Tibial nerve (tissue), 4 donors: ENCODE data around the gene TRIM10. TPM values are rescaled to one million over a fixed set of nuclear protein-coding genes. Genes with fewer than 3 reads are reported as not detected.
"Not testable (repeated sequence)": the region's sequence is repeated elsewhere in the genome, so short reads cannot be mapped to it uniquely, and the experiment has no call there.

Experiments used
- DNase-seq, 2 donors: peaks; one replicate each; pipeline ENCODE4 v3.0.0-alpha.2; 2019; ENCODE audit warnings: low spot score in 2 of 2
- H3K27ac ChIP-seq, 4 donors: fragments of 200-600 bp; sonication (generic) in 3 of 4; one replicate each; pipeline ENCODE4 v1.5.1; 2017 to 2019; ENCODE audit warnings: mild to moderate bottlenecking in 1 of 4
- H3K27me3 ChIP-seq, 2 donors: fragments of 200-600 bp; sonication (generic) in 1 of 2; one replicate each; pipeline versions ENCODE4 v1.5.1 to v1.6.0; 2017 to 2019
- H3K36me3 ChIP-seq, 3 donors: fragments of 200-600 bp; sonication (generic); one replicate each; pipeline ENCODE4 v1.5.1; 2018 to 2019
- H3K4me1 ChIP-seq, 4 donors: fragments of 200-600 bp; sonication (generic) in 3 of 4; one replicate each; pipeline ENCODE4 v1.5.1; 2017 to 2019
- H3K4me3 ChIP-seq, 4 donors: fragments of 200-600 bp; sonication (generic) in 3 of 4; one replicate each; pipeline ENCODE4 v1.5.1; 2017 to 2019; ENCODE audit warnings: mild to moderate bottlenecking in 1 of 4, moderate library complexity in 1 of 4
- H3K9me3 ChIP-seq, 4 donors: fragments of 200-600 bp; sonication (generic) in 3 of 4; one replicate each; pipeline ENCODE4 v1.5.1; 2017 to 2019
- EP300 ChIP-seq, 2 donors: sonication (generic); formaldehyde crosslinking; IDR thresholded peaks; one replicate each; pipeline ENCODE4 v1.6.1; 2017; ENCODE audit warnings: antibody characterized with exemption in 2 of 2, mild to moderate bottlenecking in 1 of 2
- POLR2A ChIP-seq, 2 donors: fragments of 450-650 bp; IDR thresholded peaks; one replicate each; pipeline ENCODE4 v1.6.1; 2017; ENCODE audit warnings: antibody characterized with exemption in 2 of 2, mild to moderate bottlenecking in 2 of 2, moderate library complexity in 2 of 2
- WGBS, 2 donors: methylation state at CpG; one replicate each; pipeline ENCODE4 v1.1.5; 2018; 5-methylcytosine and 5-hydroxymethylcytosine counted together
- total RNA-seq, 4 donors: library from RNA; depleted of rRNA; stranded (reverse); fragments of >200 nt; gene quantifications; one replicate each; pipeline ENCODE4 v1.1.0, GENCODE V29; 2016
- TF ChIP-seq, protein P1 (sequence below), 5 experiments: fragments of 200-600 bp in 3 of 5; fragments of 450-650 bp in 2 of 5; sonication (generic) in 3 of 5; IDR thresholded peaks; one replicate each; pipeline ENCODE4 v1.5.1; 2016 to 2019; ENCODE audit warnings: antibody characterized with exemption in 5 of 5, mild to moderate bottlenecking in 3 of 5, moderate library complexity in 2 of 5

The TRIM10 gene
- total RNA-seq, 4 donors from 2014 or later = not detected

DNA sequence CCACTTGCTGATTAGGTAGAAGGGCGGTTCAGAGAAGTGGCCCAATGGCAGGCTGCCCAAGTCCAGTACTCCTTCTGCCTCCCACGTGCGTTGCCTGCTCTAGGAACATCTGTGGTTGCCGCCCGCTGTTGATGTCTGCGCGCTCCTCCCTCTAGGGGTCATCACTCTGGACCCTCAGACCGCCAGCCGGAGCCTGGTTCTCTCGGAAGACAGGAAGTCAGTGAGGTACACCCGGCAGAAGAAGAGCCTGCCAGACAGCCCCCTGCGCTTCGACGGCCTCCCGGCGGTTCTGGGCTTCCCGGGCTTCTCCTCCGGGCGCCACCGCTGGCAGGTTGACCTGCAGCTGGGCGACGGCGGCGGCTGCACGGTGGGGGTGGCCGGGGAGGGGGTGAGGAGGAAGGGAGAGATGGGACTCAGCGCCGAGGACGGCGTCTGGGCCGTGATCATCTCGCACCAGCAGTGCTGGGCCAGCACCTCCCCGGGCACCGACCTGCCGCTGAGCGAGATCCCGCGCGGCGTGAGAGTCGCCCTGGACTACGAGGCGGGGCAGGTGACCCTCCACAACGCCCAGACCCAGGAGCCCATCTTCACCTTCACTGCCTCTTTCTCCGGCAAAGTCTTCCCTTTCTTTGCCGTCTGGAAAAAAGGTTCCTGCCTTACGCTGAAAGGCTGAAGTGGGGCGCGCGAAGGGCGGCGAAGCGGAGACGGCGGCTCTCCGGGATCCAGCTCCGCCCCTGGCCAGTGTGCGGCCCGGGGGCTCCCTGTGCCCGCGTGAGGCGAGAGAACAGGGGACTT is 10.9 kb upstream of the TRIM10 start:
- H3K9me3 ChIP-seq = no peaks in the 10 kb centered on the region
- peaks cover 0 to 12% (median 0%) of the 10 kb centered on the region in 4 donors for H3K4me1 ChIP-seq
- peaks cover 0 to 88% of the 10 kb centered on the region in 2 donors for H3K27me3 ChIP-seq
- no peak overlapping the region for H3K27ac ChIP-seq
- DNase-seq = no peak
- no peaks in the 10 kb centered on the region for H3K36me3 ChIP-seq
- TF ChIP-seq EP300 (IDR thresholded peaks at IDR 0.05) (no peak), POLR2A (IDR thresholded peaks at IDR 0.05) (no peak)
- TF ChIP-seq, protein P1, sequence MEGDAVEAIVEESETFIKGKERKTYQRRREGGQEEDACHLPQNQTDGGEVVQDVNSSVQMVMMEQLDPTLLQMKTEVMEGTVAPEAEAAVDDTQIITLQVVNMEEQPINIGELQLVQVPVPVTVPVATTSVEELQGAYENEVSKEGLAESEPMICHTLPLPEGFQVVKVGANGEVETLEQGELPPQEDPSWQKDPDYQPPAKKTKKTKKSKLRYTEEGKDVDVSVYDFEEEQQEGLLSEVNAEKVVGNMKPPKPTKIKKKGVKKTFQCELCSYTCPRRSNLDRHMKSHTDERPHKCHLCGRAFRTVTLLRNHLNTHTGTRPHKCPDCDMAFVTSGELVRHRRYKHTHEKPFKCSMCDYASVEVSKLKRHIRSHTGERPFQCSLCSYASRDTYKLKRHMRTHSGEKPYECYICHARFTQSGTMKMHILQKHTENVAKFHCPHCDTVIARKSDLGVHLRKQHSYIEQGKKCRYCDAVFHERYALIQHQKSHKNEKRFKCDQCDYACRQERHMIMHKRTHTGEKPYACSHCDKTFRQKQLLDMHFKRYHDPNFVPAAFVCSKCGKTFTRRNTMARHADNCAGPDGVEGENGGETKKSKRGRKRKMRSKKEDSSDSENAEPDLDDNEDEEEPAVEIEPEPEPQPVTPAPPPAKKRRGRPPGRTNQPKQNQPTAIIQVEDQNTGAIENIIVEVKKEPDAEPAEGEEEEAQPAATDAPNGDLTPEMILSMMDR (IDR thresholded peaks at IDR 0.05) = no peak
- H3K4me3 ChIP-seq = no peak overlapping the region
- 3 to 6% methylated on average over 60 to 61 of the region's 62 CpGs for WGBS, 2 donors

DNA sequence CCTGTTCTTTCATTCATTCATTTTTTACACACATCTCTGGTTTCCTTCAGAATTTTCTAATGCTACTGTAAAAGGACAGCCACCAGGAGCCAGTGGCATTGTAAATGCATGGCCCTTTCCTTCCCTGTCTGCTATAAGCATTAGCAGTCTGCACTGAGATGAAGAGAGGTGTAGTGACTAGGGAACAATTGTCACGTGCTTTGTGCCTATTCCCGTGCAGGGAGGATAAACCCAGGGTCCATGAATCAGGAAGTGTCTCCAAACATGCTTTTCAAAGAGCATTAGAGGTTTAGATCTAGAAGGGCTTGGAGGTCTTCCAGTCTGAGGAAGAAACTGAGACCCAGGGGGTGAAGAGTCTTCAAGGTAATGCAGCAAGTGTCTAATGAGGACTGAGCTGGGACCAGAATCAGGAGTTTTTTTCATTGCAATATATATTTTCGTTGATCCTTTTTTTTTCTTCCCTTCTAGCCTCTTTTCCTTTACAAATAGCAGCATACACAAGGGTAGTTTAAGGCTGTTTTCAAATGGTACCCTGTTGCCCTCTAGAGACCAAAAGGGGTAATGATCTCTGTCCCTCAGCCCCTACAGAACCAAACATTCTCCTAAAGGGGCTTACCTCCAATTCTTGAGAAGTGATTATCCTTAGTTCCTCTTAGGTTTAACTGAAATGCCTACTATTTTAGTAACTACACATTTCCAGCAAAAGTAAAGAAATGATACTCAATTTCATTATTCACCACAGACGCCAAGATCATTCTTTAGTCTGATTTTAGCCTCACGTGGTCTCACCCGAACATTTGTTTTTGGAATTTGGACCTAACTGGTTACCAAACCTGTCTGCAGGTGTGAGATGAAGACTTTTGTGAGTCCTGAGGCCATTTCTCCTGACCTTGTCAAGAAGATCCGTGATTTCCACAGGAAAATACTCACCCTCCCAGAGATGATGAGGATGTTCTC is 8.9 kb upstream of the TRIM10 start:
- no peak for TF ChIP-seq POLR2A (IDR thresholded peaks at IDR 0.05)
- TF ChIP-seq, protein P1 (IDR thresholded peaks at IDR 0.05) = peak; percentile 45 to 72 (median 62)
- no peak overlapping the region for H3K27ac ChIP-seq
- whole genome bisulfite sequencing, 2 donors = 25 to 35% methylated on average over 7 of the region's 7 CpGs
- no peak for DNase-seq
- H3K9me3 ChIP-seq = no peaks in the 10 kb centered on the region
- no peak overlapping the region for H3K4me3 ChIP-seq
- H3K36me3 ChIP-seq = no peaks in the 10 kb centered on the region
- H3K4me1 ChIP-seq = peaks cover 0 to 12% (median 0%) of the 10 kb centered on the region in 4 donors
- H3K27me3 ChIP-seq = peaks cover 0 to 73% of the 10 kb centered on the region in 2 donors

DNA sequence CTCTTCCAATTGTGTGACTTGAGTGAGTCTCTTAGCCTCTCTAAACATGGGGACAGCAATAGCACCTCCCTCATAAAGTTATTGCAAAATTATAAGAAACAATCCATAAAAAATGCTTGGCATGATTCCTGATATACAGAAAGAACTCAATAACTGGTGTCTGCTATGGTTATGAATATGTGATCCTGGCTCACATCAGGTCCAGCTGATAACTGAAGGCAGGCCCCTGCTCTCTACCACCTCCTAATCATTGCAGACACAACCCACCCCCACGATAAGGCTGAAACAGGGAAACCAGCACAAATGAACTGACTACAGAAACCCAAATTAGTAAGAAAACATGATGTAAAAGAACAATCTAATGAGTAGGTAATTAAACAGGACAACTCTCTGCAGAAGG is 7.7 kb upstream of the TRIM10 start:
- H3K4me3 ChIP-seq = no peak overlapping the region
- no peaks in the 10 kb centered on the region for H3K9me3 ChIP-seq
- no peak for DNase-seq
- peaks cover 0 to 12% (median 0%) of the 10 kb centered on the region in 4 donors for H3K4me1 ChIP-seq
- H3K36me3 ChIP-seq = no peaks in the 10 kb centered on the region
- TF ChIP-seq, protein P1 (IDR thresholded peaks at IDR 0.05) = no peak
- H3K27ac ChIP-seq = no peak overlapping the region
- H3K27me3 ChIP-seq = peaks cover 0 to 63% of the 10 kb centered on the region in 2 donors
- WGBS, 2 donors = 66 to 68% methylated on average over 1 of the region's 1 CpG

DNA sequence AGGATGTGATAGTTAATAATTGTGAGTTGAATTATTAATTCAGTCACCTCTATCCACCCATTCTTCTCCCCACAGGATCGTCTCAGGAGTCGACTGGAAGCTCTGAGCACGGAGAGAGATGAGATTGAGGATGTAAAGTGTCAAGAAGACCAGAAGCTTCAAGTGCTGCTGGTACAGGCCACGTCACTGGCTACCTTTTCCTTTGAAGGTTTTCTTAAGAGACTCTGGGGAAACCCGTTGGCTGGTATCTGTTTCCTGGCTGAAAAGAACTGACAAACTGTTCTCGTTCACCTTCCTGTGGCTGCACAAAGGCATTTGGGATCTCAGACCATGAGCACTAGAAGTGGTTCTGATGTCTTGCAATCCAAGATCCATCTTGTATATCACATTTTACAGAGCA is 6.1 kb upstream of the TRIM10 start:
- no peak overlapping the region for H3K4me3 ChIP-seq
- peaks cover 0 to 50% of the 10 kb centered on the region in 2 donors for H3K27me3 ChIP-seq
- 71 to 82% methylated on average over 6 of the region's 6 CpGs for WGBS, 2 donors

DNA sequence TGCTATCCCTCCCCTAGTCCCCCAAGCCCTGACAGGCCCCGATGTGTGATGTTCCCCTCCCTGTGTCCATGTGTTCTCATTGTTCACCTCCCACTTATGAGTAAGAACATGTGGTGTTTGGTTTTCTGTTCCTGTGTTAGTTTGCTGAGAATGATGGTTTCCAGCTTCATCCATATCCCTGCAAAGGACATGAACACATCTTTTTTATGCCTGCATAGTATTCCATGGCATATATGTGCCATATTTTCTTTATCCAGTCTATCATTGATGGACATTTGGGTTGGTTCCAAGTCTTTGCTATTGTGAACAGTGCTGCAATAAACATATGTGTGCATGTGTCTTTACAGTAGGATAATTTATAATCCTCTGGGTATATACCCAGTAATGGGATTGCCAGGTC is 4.2 kb upstream of the TRIM10 start:
- not testable (repeated sequence) for H3K4me1 ChIP-seq, H3K27ac ChIP-seq, H3K36me3 ChIP-seq, H3K9me3 ChIP-seq, H3K4me3 ChIP-seq, DNase-seq
- WGBS, 2 donors = 97 to 100% methylated on average over 1 of the region's 1 CpG
- H3K27me3 ChIP-seq = peaks cover 0 to 31% of the 10 kb centered on the region in 2 donors

More for the DNA sequence above, 6.1 kb upstream of the TRIM10 start:
- H3K27ac ChIP-seq = no peak overlapping the region
- H3K36me3 ChIP-seq = no peaks in the 10 kb centered on the region
- no peak for TF ChIP-seq EP300 (IDR thresholded peaks at IDR 0.05)
- TF ChIP-seq, protein P1 (IDR thresholded peaks at IDR 0.05) = no peak
- no peak for TF ChIP-seq POLR2A (IDR thresholded peaks at IDR 0.05)
- peaks cover 0 to 11% (median 0%) of the 10 kb centered on the region in 4 donors for H3K4me1 ChIP-seq
- H3K9me3 ChIP-seq = no peaks in the 10 kb centered on the region
- DNase-seq = no peak
